ENCODE data around the gene DNAJB8.

- TF ChIP-seq CTCF (IDR thresholded peaks at IDR 0.05) (no peak), POLR2A (IDR thresholded peaks at IDR 0.05) (no peak), POLR2AphosphoS5 (IDR thresholded peaks at IDR 0.05) (no peak), EP300 (IDR thresholded peaks at IDR 0.05) (no peak)
Measured at GRCh38 chr3:128466840-128467541, at the start of gene DNAJB8.
